HG02870 (cell line): ENCODE results near the gene TNS3.

Experiments used
- ATAC-seq: cut with Tn5 transposase; IDR thresholded peaks from one replicate; pipeline ENCODE4 v1.9.1; 2021; ENCODE audit warnings: mild to moderate bottlenecking, moderate library complexity; ENCODE audit not compliant: unreplicated experiment

The TNS3 gene

GRCh38 chr7:47322731-47323130, 259.2 kb downstream of the TNS3 start:
- ATAC-seq, result no peak

- ATAC-seq, result no peak
Observed at GRCh38 chr7:47320296-47320695, 261.6 kb downstream of the TNS3 start.

GRCh38 chr7:47318395-47319182, 263.3 kb downstream of the TNS3 start:
- ATAC-seq, result peak; percentile 87

- no peak for ATAC-seq
Observed at GRCh38 chr7:47317487-47317886, 264.4 kb downstream of the TNS3 start.

GRCh38 chr7:47314728-47315607, 266.9 kb downstream of the TNS3 start:
- no peak for ATAC-seq

- no peak for ATAC-seq
Observed at GRCh38 chr7:47314248-47314647, 267.7 kb downstream of the TNS3 start.

- no peak for ATAC-seq
Observed at GRCh38 chr7:47313564-47313963, 268.3 kb downstream of the TNS3 start.

GRCh38 chr7:47311891-47312290, 270.0 kb downstream of the TNS3 start:
- no peak for ATAC-seq

GRCh38 chr7:47310020-47310419, 271.9 kb downstream of the TNS3 start:
- ATAC-seq, result no peak

GRCh38 chr7:47308808-47309207, 273.1 kb downstream of the TNS3 start:
- no peak for ATAC-seq

- no peak for ATAC-seq
Observed at GRCh38 chr7:47307311-47307710, 274.6 kb downstream of the TNS3 start.

- ATAC-seq, result no peak
Observed at GRCh38 chr7:47304727-47305719, 276.9 kb downstream of the TNS3 start.

GRCh38 chr7:47303695-47304453, 278.0 kb downstream of the TNS3 start:
- no peak for ATAC-seq

- ATAC-seq, result no peak
Observed at GRCh38 chr7:47303014-47303694, 278.8 kb downstream of the TNS3 start.

GRCh38 chr7:47302560-47302959, 279.4 kb downstream of the TNS3 start:
- ATAC-seq, result no peak

GRCh38 chr7:47301657-47302295, 280.1 kb downstream of the TNS3 start:
- no peak for ATAC-seq

- no peak for ATAC-seq
Observed at GRCh38 chr7:47301105-47301477, 280.8 kb downstream of the TNS3 start.

- ATAC-seq, result no peak
Observed at GRCh38 chr7:47300472-47301104, 281.3 kb downstream of the TNS3 start.

GRCh38 chr7:47299496-47299895, 282.4 kb downstream of the TNS3 start:
- no peak for ATAC-seq
